Panc1 (cell line): ENCODE measurements around the gene SKIC8. TPM values are rescaled to one million over a fixed set of nuclear protein-coding genes. Genes with fewer than 3 reads are reported as not detected.

Source experiments
- ATAC-seq: fragments of 200-7000 bp; cut with Tn5 transposase; 2 replicates; pipeline ENCODE4 v1.9.1; 2020; ENCODE audit warnings: mild to moderate bottlenecking, moderate library complexity
- BruUV-seq: library from RNA; stranded (reverse); fragments of 400-500 nt; replicated peaks from 2 replicates; lab custom pipeline; 2021; lab: Mats Ljungman, UMichigan
- CTCF ChIA-PET: fragments of 300-600 bp; sonication (Branson Sonifier 250); formaldehyde crosslinking; loops from one replicate; lab custom pipeline; 2022; ENCODE audit warnings: antibody characterized with exemption; lab: Charles Lee
- POLR2A ChIA-PET: fragments of 300-600 bp; sonication (Branson Sonifier 250); formaldehyde crosslinking; loops from one replicate; lab custom pipeline; 2022; ENCODE audit warnings: antibody characterized with exemption; lab: Charles Lee
- DNase-seq: peaks from one replicate; pipeline ENCODE4 v3.0.0-alpha.2; 2010; ENCODE audit warnings: low read depth, low spot score
- H3K27ac ChIP-seq: 2 replicates; pipeline ENCODE4 v1.5.1; 2011; ENCODE audit warnings: mild to moderate bottlenecking, low read length, inconsistent platforms
- H3K27me3 ChIP-seq: fragments of 200-500 bp; sonication (Bioruptor generic); 2 replicates; pipeline ENCODE4 v1.6.0; 2014; ENCODE audit warnings: low read length, inconsistent platforms; ENCODE audit not compliant: control insufficient read depth, insufficient read depth
- H3K36me3 ChIP-seq: fragments of 200-500 bp; sonication (Bioruptor generic); 2 replicates; pipeline ENCODE4 v1.5.1; 2014; ENCODE audit warnings: inconsistent platforms, mild to moderate bottlenecking, low read length, moderate library complexity; ENCODE audit not compliant: control insufficient read depth, insufficient read depth
- H3K4me1 ChIP-seq: 2 replicates; pipeline ENCODE4 v1.5.1; 2011; ENCODE audit warnings: inconsistent platforms, mild to moderate bottlenecking, low read length, moderate library complexity; ENCODE audit not compliant: control insufficient read depth, insufficient read depth
- H3K4me3 ChIP-seq, 2 experiments: 2 replicates each; pipeline ENCODE4 v1.5.1; 2011 to 2012; ENCODE audit warnings: low read depth in 2 of 2, low read length in 2 of 2, mild to moderate bottlenecking in 2 of 2, inconsistent platforms in 1 of 2, moderate library complexity in 1 of 2
- H3K9me3 ChIP-seq: fragments of 200-500 bp; sonication (Bioruptor generic); 2 replicates; pipeline ENCODE4 v1.5.1; 2014; ENCODE audit warnings: low read depth, mild to moderate bottlenecking, inconsistent platforms, low read length, moderate library complexity; ENCODE audit not compliant: control insufficient read depth, insufficient read depth
- POLR2AphosphoS5 ChIP-seq: IDR thresholded peaks from 2 replicates; pipeline ENCODE4 v1.6.1; 2012; ENCODE audit warnings: mild to moderate bottlenecking, low read depth, low read length, moderate library complexity
- SIN3A ChIP-seq: IDR thresholded peaks from 2 replicates; pipeline ENCODE4 v1.6.1; 2012; ENCODE audit warnings: low read depth, mild to moderate bottlenecking, low read length, moderate library complexity, borderline replicate concordance; ENCODE audit not compliant: insufficient read depth
- TCF7L2 ChIP-seq: IDR thresholded peaks from 2 replicates; pipeline ENCODE4 v1.6.1; 2011; ENCODE audit warnings: mild to moderate bottlenecking, low read depth, low read length, inconsistent platforms
- in situ Hi-C: cut with HindIII; loops from 2 replicates; pipeline ENCODE4 v1.10.0; 2016; ENCODE audit warnings: low sequenced_read_pairs, low pct_unique_long_range_greater_than_20kb
- intact Hi-C: fragments of 100-400 bp; cut with micrococcal nuclease; formaldehyde crosslinking; loops from one replicate; pipeline ENCODE4 v1.10.0; 2022; ENCODE audit not compliant: unreplicated experiment
- total RNA-seq: library from RNA; stranded (reverse); gene quantifications from one replicate; pipeline ENCODE4 v1.2.1, GENCODE V29; 2021; ENCODE audit not compliant: unreplicated experiment
- TF ChIP-seq, protein P1 (sequence below), 2 experiments: IDR thresholded peaks; 2 replicates each; pipeline ENCODE4 v1.6.1; 2011 to 2012; ENCODE audit warnings: low read depth in 2 of 2, control low read depth in 1 of 2, low read length in 1 of 2, mild to moderate bottlenecking in 1 of 2, moderate library complexity in 1 of 2; ENCODE audit not compliant: insufficient read depth in 1 of 2
- TF ChIP-seq, protein P2 (sequence below): fragments of 450-650 bp; IDR thresholded peaks from 2 replicates; pipeline ENCODE4 v1.5.1; 2017; ENCODE audit warnings: mild to moderate bottlenecking

The SKIC8 gene
- total RNA-seq, 1 experiment from 2014 or later = 66.3 TPM

DNA sequence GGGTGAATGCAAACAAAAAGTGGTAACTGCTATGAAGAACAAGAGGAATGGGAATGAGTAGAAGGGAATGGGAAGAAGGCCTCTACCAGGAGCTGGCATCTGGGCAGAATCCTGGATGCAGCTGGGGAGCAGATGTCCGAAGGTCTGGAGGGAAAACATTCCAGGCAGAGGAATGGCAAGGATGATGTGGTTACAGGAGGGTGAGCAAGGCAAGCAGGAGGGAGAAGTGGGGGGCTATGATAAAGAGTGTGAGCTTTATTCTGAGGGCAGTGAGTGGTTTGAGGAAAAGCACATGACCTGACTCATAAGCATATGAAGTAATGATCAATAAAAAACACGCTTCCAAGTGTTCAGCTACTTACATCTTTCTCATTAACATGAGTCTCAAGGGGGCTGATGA lies 17.1 kb downstream of the SKIC8 start:
- ChIA-PET CTCF (no interaction called here), POLR2A (interaction anchor here (0.6 kb wide), 1 partner anchor 857 kb away, joined by 3 read pairs; no protein-coding TSS in a partner anchor)
- Histone ChIP-seq H3K4me3 (no peak overlapping the region), H3K36me3 (peaks cover 10% of the 10 kb centered on the region; the same call in 1 of the 2 replicates), H3K27me3 (no peaks in the 10 kb centered on the region), H3K27ac (no peak overlapping the region), H3K9me3 (no peaks in the 10 kb centered on the region), H3K4me1 (no peaks in the 10 kb centered on the region)
- TF ChIP-seq POLR2AphosphoS5 = no peak
- no peak for TF ChIP-seq SIN3A
- TF ChIP-seq, protein P1, sequence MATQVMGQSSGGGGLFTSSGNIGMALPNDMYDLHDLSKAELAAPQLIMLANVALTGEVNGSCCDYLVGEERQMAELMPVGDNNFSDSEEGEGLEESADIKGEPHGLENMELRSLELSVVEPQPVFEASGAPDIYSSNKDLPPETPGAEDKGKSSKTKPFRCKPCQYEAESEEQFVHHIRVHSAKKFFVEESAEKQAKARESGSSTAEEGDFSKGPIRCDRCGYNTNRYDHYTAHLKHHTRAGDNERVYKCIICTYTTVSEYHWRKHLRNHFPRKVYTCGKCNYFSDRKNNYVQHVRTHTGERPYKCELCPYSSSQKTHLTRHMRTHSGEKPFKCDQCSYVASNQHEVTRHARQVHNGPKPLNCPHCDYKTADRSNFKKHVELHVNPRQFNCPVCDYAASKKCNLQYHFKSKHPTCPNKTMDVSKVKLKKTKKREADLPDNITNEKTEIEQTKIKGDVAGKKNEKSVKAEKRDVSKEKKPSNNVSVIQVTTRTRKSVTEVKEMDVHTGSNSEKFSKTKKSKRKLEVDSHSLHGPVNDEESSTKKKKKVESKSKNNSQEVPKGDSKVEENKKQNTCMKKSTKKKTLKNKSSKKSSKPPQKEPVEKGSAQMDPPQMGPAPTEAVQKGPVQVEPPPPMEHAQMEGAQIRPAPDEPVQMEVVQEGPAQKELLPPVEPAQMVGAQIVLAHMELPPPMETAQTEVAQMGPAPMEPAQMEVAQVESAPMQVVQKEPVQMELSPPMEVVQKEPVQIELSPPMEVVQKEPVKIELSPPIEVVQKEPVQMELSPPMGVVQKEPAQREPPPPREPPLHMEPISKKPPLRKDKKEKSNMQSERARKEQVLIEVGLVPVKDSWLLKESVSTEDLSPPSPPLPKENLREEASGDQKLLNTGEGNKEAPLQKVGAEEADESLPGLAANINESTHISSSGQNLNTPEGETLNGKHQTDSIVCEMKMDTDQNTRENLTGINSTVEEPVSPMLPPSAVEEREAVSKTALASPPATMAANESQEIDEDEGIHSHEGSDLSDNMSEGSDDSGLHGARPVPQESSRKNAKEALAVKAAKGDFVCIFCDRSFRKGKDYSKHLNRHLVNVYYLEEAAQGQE (IDR thresholded peaks at IDR 0.05; ENCODE audit: insufficient read depth in 1 of 2, low read depth in 2 of 2, low read length in 1 of 2) = no peak
- TF ChIP-seq, protein P2, sequence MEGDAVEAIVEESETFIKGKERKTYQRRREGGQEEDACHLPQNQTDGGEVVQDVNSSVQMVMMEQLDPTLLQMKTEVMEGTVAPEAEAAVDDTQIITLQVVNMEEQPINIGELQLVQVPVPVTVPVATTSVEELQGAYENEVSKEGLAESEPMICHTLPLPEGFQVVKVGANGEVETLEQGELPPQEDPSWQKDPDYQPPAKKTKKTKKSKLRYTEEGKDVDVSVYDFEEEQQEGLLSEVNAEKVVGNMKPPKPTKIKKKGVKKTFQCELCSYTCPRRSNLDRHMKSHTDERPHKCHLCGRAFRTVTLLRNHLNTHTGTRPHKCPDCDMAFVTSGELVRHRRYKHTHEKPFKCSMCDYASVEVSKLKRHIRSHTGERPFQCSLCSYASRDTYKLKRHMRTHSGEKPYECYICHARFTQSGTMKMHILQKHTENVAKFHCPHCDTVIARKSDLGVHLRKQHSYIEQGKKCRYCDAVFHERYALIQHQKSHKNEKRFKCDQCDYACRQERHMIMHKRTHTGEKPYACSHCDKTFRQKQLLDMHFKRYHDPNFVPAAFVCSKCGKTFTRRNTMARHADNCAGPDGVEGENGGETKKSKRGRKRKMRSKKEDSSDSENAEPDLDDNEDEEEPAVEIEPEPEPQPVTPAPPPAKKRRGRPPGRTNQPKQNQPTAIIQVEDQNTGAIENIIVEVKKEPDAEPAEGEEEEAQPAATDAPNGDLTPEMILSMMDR = no peak
- TF ChIP-seq TCF7L2 = no peak
- ATAC-seq (no peak), DNase-seq (no peak)
- intact Hi-C loops (no loop called here), in situ Hi-C loops (no loop called here)
- no TSS peak for BruUV-seq

DNA sequence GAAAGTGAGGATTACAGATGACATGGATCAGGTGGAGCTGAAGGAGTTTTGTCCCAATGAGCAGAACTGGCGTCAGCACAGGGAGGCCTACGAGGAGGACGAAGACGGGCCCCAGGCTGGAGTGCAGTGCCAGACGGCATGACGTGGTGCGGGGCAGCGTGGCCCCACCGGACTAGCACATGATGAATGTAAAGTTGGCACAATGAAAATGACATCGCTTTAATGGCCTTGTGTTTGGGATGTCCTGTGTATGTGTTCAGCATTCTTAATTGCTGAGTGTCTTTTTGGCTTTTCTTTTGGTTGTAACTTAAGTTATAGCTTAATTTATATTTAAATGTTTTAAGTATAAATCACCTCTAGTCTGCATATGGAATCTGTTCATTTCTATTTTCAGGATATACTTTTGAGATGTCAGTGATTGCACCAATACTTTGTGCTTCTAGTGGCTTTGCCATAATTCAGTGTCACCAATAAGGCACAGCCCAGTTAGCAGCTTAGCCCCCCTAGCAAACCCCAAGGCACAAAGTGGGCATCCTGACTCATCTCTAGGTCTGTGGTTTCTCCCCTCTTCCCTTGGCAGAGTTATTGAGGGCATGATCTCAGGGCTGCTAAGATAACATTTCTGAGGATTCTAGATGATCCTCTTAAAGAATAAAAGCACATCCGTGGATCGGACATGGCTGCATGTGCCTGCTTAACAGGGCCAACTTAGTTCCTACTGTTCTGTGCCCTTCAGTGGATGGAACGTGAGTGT lies 18.9 kb downstream of the SKIC8 start:
- intact Hi-C loops = no loop called here
- BruUV-seq = no TSS peak
- H3K36me3 ChIP-seq = peaks cover 10% of the 10 kb centered on the region; the same call in 1 of the 2 replicates

More for the DNA sequence above, 18.9 kb downstream of the SKIC8 start:
- TF ChIP-seq, protein P2 = no peak
- TF ChIP-seq, protein P1 (IDR thresholded peaks at IDR 0.05; ENCODE audit: insufficient read depth in 1 of 2, low read depth in 2 of 2, low read length in 1 of 2) = no peak
- TF ChIP-seq TCF7L2 (no peak), POLR2AphosphoS5 (no peak), SIN3A (no peak)
- ATAC-seq = no peak
- Histone ChIP-seq H3K27me3 (no peaks in the 10 kb centered on the region), H3K9me3 (no peaks in the 10 kb centered on the region), H3K4me1 (no peaks in the 10 kb centered on the region), H3K4me3 (no peak overlapping the region), H3K27ac (no peak overlapping the region)
- DNase-seq = no peak
- CTCF ChIA-PET = no interaction called here
- in situ Hi-C loops = no loop called here
- POLR2A ChIA-PET = no interaction called here
